Measurements from ENCODE around the gene DYRK4.
A peak's percentile ranks its signal among the peaks of the same experiment; 100 is the strongest.

DYRK4 gene

DNA sequence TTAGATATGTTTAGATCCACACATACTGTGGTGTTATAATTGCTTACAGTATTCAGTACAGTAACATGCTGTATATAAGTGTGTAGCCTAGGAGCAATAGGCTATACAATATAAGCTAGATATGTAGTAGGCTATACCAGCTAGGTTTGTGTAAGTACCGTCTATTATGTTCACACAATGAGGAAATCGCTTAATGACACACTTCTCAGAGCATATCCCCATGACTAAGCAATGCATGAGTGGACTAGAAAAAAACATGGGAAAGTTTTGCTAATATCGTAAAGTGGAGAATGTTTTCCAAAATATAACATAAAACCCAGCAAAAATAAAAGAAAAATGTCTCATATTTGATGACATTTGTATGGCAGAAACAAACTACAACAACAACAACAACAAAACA is 59.5 kb downstream of the DYRK4 start:
- no peak for DNase-seq (ENCODE audit: low read depth)

DNA sequence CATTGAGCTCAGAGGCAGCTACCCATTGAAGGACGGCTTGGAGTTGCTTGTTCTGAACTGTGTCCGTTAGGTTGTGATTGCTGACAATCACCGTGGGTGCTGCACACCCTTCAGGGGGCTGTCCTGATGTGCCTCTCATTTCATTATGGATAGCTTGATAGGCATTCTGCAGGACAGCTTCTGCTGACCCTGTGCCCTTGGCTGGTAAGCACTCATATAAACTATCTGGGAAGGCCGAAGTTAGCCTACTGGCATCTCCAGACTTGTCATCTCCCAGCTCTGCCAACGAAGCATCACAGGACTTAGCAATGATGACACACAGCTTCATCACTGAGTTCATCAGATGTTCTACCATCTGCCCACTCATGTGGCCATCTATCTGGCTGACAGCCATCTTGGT is 64.5 kb downstream of the DYRK4 start:
- no peak for DNase-seq (ENCODE audit: low read depth)

DNA sequence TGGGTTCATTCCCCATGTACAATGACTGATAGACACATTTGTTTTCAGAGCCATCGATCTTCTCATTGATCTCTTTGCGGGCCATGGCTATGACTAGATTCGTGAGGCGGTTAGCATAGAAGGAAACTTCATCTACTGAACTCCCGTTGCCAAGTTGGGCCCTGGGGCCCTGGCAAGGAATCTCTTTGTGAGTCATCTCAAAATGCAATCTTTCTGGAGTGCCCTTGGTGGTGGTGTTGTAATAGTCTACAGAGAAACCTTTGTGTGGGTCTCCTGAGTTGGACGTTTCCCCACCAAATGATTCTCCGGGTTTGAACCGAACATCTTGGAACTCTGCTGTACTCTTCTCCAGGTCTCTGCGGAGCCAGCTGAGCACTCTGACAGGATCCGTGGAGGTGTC is 66.4 kb downstream of the DYRK4 start:
- no peak for DNase-seq (ENCODE audit: low read depth)

DNA sequence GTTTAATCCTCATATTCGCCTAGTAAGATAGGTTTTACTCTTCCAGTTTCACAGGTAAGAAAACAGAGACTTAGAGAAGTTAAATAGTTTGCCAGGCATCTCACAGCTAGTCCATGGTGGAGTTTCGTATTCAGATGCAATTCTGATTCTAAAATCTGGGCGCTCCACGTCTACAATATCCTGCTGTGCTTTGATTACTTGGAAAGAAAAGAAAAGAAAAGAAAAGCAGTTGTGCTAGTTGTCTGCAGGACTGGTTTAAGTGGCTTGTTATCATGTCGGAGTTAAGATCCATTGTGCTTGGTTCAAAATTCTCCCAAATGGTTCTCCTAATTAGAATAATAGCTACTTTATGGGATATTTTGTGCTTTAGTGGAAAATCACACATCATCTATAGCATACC is 68.3 kb downstream of the DYRK4 start:
- DNase-seq (ENCODE audit: low read depth) = no peak

DNA sequence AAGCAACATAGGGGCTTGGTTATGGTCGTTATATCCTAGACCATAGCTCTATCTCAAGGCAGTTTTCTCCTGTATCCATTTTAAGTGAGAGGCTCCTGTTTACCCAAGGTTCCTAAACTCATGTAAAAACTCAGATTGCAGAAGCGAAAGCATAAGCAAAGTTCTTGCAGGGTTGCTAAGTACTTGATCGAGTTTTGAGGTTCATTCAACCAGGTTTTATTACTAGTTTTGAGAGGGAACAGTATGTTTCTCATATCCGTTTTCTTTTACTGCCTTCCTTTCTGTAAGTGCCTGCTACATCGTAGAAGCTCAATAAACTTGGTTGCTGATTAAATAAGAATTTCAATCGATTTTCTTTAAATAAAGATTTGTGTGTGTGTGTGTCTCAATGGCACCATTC is 81.7 kb downstream of the DYRK4 start:
- DNase-seq (ENCODE audit: low read depth) = no peak

DNA sequence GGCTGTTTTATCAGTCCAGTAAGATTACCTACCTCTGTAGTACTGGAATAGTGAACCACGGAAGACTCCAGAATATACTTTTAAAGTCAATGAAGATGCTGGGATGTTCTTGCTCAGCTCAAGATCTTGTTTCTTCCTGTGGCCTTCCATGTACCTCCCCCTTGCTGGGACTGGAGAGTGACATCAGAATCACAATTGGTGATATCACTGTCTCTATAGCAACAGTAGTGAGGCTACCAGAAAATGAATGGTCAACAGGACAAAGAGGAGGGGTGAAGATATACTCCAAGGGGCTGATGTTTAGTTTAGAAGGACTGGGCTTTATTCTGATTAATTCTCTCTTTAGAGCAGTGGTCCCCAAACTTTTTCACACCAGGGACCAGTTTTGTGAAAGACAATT is 83.0 kb downstream of the DYRK4 start:
- no peak for DNase-seq (ENCODE audit: low read depth)

DNA sequence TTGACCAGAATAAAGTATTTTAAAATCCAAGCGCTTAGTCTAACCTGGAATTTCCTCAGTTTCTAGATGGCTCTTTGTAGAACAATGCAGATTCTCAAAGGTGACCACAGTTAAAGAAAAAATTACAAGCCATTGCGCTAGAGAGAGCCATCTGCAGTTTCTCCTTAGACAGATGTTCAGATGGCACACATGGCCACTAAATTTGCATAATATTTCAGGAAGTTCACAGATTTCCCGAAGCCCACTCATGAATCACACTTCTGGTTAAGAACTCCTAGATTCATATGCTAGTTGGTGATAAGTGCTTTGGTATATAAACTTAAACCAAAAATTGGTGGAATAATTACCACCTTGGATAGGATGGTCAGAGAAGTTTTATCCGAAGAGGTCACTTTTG is 86.1 kb downstream of the DYRK4 start:
- peak; percentile 18 for DNase-seq (ENCODE audit: low read depth)

DNA sequence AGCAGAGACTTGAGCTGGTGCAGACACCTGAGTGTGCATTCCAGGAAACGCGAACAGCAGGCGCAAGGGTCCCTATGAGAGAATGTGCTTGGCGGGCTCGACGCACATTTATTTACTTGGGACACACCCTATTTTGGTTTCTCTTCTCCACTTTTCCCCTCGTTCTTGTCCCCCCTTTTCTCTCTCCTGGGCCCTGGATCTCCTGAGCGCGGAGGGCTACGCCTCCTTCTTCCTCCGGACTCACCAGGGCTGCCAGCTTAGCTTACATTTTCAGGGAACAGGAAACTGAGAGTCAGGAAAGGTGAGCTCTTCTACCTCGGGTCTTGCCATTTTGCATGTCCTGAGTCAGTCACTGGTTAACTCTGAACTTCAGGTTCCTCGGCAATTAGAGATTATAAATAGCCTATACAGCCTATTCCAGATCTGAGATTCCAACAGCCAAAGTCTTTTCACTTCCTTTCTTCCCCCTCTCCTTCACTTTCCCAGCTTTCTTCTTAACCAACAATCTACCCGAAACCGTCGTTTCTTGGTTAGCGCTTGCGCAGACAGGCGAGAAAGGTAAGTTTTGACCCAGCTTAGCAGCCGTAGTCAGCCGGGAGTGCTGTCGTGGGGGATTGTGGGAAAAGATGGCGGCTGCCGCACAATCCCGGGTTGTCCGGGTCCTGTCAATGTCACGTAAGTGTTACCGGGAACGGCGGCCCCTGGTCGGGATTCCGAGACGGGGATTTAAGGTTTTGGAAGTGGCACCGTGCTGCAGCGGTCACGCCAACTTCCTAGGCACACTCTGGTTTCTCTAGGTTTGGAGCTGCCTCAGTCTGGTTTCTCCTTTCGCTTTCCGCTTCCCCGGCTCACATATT is 86.7 kb downstream of the DYRK4 start, which contains the start of the genes AKAP3 and NDUFA9:
AKAP3 (minus strand) TSS at position 551 of the 857 bp plus-strand sequence. CDS start 10,855 bp downstream, outside the sequence.
NDUFA9 (plus strand) TSS at position 614 of the 857 bp plus-strand sequence; CDS start at position 627, 13 bp downstream.
- DNase-seq (ENCODE audit: low read depth) = peak; percentile 82

DNA sequence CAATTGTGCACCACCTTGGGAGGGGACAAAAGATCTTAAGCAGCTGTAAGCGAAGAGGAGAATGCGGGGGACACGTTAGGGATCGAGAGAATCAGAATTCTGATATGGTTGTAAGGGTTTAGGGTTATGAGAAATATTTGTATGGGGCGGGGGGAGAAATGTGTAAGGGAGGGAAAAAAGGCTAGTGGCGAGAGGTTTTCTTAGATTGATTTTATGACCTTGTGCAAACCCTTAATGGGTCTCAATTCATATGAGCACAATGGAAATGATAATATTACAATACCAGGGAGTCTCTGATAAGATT is 87.3 kb downstream of the DYRK4 start:
- DNase-seq (ENCODE audit: low read depth) = no peak

DNA sequence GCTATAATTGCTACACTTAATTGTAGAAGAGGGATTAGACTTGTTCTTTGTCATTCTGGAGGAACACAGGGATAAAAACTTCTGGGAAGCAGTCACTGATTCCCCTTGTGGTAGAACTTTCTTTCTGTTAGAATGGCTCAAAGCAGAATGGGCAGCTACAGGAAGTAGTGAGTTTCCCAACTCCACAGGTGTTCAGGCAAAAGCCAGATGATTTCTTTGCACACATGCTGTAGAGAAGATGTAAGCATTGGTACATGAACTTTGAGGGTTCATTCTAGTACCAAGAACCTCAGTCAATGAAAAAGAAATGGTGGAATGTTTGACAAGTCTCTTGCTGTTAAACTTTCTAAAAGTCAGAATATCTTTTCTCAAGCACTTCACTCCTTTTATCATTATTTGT is 91.2 kb downstream of the DYRK4 start:
- no peak for DNase-seq (ENCODE audit: low read depth)

DNA sequence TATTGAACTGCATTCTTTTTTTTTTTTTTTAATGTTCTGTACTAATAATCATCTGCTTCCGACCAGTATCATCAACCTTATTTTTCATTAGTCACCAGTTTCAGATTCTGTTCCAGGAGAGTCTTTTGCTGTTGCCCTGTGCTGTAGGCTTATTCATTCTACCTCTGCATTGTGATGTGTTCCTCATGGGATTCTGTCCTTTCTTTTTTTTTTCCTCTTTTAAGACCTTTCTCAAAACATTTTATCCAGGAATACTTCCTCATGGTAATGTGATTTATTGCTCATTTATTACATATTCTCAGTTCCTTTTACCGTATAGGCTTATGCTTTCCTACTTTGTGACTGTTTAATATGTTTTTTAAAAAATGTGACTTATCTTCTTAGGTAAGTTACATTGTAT is 91.7 kb downstream of the DYRK4 start:
- DNase-seq (ENCODE audit: low read depth) = no peak

All from amniotic epithelial cell (primary cell).